Islet precursor cell (in vitro differentiated cells): Measurements from ENCODE around the gene SPINT1.

Experiments
- DNase-seq: peaks from one replicate; pipeline ENCODE4 v3.0.0-alpha.2; 2018

Gene SPINT1

DNA sequence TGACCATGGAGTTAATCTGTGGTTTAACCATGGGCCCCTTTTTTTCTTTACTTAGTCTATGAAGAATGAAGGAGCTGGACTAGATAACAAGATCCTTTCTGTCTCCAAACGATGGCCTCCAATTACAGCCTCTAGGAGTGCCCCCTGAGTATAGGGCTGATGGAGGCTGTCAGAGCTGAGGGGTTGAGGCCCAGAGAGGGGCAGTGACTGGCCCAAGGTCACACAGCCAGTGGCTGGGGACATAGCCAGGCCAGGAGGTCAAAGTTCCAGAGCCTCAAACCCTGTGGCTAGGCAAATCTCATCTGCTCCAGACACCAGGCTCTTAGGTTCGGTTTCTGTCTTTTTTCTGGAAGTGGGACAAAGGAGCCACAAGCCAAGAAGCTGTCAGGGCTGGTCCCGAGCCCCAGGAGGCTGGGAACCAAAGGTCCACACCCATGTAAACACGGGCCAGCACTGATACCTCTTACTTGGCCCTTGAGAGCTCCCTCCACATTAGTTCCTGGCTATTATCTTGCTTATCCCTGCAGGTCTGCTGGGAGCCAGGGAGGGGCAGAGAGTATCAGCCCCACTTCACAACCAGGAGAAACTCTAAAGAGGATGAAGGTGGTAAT lies 19.9 kb downstream of the SPINT1 start:
- no peak for DNase-seq

GRCh38 chr15:40867199-40867598 lies 23.4 kb downstream of the SPINT1 start:
- DNase-seq: no peak

DNA sequence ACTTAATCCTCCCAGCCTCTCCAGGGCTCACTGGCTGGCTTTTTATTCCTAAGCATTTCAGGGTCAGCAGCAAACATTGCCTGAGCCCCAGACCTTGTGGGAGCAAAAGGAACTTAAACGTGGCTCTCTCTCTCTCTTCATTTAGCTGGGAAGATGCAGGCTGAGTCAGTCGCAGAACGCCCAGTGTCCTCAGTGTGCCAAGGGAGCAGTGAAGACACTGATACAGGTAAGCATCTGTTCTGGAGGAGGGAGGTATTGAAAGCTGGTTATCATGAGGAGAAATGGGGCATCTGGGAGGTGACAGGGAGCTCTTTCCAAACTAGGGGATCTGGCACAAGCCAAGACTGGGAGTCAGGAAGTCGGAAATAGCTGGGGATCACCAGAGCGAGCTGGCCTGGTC lies 25.8 kb downstream of the SPINT1 start:
- DNase-seq: no peak

DNA sequence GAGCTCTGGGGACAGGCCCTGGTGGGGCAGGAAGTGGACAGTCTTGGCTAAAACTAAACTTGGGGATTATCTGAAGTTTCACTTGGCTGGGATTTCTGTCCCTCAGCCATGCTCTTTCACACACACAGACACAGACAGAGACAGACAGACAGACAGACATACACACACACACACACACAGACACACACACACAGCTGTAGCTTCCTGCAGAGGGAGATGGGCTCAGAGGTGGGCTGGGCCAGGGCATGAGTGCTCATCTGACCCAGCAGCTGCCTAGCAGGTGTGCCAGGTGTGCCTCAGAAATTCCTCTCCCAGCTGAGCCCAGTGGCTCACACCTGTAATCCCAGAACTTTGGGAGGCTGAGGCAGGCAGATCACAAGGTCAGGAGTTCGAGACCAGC lies 26.9 kb downstream of the SPINT1 start:
- DNase-seq: no peak

DNA sequence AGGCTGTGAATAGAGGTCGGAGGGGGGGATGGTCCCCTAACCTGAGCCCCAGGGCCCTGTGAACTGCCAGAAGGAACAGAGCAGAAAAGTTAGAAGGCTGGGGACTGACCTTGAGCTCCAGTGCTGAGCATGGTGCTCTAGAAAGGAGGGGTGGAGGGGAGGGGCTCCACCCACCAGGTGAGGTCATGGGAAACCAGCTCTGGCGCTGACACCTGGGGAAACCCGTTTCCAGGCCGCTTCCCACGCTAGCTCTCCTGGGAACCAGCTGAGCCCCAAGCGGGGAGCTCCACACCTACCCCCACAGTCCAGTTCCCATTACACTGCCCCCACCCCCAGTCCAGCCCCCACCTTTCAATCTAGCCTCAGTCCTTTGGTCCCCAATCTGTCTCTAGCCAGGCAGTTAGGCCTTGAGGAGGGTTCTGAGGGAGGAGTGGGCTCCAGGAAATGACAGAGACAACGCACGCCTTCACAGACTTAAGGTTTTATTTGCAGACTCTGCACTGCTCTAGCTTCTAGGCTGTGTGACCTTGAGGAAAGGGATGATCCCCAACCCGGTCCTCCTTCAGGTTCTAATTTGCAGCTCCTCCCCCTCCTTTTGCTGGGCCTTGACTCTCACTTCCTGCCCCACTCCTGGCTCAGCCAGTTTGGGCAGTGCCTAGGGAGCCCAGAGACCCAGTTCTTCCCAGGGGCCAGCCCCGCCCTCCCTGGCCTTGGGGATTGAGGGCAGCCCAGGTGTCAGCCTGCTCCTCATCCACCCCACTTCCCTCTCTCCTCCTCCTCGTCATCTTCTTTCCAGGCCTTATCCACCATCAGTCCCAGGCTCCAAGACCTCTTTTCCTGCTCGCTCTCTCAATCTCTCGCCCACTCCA lies 28.1 kb downstream of the SPINT1 start:
- DNase-seq: peak; percentile 88

DNA sequence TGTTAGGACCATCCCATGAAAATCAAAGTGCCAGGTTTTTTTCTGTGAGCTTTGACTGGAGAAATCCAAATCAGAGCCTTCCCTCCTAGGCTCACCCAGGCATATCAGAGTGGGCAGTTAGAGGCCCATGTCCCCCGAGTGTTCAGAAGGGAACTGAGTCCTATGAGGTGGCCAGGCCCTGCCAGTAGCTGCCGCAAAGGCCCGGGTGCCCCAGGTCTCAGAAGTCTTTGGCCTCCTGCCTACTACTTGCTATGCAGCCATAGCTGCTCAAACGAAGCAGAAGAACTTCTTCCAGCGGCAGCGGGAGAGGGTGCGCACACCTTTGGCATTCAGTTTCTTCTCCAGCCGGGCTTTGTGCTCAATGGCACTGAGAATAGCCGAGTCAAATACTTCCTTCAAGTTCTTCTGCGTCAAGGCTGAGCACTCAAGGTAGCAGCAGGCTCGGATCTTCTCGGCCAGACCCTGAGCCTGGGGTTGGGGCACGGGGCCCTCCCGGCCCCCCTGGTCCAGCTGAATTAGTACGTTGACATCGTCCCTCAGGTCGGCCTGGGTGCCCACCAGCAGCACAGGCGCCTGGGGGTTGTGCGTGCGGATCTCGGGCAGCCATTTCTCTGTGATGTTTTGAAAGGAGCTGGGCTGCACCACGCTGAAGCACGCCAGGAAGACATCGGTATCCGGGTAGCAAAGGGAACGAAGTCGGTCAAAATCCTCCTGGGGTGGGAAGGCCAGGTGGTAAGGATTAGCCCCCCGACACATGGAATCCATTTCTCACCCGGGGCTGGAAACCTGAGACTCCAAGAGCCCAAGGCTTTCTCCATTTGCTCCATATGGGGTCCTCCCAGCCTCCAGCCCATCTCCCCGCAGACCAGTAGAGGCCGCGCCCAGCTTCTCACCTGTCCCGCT lies 29.2 kb downstream of the SPINT1 start:
- DNase-seq: no peak

DNA sequence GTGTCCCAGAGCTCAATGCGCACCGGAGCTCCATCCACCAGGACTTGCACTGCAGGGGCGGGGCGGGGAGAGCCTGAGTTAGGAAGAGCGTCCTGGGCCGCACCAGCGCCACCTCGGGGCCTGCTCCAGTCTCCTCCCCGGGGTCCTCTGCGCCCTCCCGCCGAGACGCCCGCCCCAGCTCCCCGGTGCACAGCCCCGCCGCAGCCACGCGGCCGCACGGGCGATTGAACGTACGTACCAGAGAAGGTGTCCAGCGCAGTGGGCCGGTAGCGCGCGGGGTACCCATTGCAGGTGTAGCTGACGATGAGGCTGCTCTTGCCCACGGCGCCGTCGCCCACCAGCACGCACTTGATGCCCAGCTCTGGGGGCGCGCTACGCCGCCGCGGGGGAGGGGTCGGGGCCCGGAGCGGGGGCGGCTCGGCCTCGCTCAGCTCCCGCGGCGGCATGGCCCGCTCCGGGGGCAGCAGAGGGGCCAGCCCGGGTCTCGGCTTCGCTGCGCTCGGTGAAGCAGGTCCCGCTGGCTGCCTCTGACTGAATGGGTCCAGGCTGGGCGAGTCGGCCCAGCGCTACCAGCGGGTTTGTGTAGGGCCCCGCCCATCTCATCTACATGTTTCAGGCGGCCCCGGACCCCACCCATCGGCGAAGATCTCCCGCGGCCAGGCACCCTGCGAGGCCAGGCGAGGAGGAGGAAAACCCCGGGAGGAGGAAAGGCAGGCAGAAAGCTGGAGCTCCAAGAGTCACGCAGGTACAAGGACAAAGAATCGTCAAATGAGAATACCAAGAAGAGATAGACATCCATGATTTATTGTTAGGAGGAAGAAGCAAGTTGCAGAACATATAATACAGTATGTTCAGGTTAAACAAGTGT lies 30.1 kb downstream of the SPINT1 start, which contains the start of gene RHOV:
RHOV (minus strand) TSS at position 541 of the 868 bp plus-strand sequence; CDS start at position 446, 95 bp downstream.
- peak; percentile 94 for DNase-seq

GRCh38 chr15:40875991-40876730 lies 32.3 kb downstream of the SPINT1 start:
- no peak for DNase-seq

GRCh38 chr15:40877694-40878093 lies 33.8 kb downstream of the SPINT1 start:
- no peak for DNase-seq

DNA sequence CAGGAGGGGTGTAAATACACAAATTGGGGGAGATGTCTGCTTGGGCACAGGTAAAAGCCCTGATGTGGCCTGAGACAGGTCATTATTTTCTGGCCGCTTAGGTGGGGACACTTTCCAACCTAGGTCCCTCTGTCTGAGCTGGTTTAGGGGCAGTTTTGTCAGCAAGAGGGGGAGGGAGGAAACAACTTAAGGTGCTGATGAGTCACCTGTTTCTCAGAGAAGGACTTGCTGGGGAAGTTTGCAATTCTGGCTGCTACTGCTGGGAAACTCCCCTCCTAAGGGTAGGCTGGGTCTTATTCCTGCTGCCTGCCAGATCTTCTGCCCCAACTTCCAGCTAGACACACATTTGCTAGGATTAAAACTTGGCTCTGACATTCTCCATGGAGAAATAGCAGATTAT lies 34.9 kb downstream of the SPINT1 start:
- DNase-seq: peak; percentile 80

DNA sequence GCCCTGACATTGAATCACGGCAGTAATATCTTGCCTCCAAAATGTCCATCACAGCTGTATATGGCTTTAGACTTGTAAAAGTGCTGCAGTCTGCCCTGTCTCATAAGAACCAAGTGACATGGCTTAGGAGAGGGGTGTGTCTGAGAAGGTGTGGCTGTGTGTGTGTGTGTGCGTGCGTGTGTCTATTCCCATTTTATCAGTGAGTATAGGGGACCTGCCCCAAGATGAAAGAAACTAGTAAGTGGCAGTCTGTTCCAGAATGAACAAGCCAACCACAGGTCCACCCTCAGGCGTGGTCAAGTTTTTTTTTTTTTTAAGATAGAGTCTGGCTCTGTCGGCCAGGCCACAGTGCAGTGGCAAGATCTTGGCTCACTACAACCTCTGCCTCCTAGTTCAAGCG lies 35.8 kb downstream of the SPINT1 start:
- DNase-seq: no peak

- no peak for DNase-seq
Observed at GRCh38 chr15:40881351-40881750, 37.5 kb downstream of the SPINT1 start.

DNA sequence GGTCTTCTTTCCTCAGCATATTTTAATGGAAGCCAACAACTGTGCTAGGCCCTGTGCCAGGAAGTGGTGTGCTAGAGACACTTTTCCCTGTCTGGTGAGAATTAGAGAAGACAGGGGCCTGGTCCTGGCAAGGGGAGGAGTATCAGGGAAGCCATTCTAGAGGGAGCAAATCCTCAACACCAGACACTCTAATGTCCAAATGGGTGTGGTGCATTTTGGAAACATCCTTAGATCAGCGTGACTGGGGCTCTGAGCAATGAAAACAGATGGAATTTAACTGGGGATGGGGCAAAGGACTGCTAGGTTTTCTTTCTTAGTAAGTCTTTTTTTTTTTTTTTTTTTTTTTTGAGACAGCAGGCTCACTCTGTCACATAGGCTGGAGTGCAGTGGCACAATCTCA lies 42.7 kb downstream of the SPINT1 start:
- no peak for DNase-seq

DNA sequence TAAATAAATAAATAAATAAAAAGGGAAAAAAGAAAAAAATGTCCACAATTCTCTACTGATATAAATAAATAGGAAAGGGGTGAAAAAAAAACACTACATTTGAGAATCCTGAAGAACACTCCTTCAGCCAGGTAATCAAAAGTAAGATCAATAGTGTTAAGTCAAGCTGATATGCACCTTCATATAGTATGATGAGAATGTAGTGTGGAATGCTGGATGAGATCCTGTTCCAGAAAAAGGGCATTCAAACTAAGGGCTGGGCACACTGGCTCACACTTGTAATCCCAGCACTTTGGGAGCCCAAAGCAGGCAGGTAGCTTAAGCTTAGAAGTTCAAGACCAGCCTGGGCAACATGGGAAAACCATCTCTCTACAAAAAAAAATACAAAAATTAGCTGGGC lies 45.3 kb downstream of the SPINT1 start:
- DNase-seq: no peak

- DNase-seq: no peak
Observed at GRCh38 chr15:40891138-40891537, 47.3 kb downstream of the SPINT1 start.

- no peak for DNase-seq
Observed at GRCh38 chr15:40891810-40892446, 48.1 kb downstream of the SPINT1 start.

DNA sequence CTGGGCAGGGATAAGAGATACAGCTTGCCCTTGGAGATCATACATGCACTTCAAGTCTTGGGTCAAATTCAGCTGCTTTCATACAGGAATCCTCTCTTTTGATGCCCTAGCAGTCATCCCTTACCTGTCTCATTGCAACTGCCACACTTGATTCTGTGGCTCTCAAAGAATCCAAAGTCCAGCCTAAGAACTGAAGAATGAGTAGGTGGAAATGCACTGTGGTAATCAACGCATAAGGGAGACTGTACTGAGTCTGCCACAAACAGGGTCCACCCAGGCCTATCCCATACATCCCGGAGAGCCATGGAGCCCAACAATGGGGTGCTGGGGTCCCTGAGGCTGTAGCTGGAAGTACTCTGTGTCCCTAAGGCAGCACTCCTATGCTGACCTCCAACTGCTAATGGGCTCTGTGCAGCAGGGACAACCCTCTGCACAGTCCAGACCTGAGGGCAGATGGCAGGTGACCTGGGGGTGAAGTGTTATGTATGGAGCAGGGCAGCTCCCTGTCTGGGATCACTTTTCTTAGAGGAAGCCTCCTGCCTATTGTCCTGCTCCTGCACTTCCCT lies 48.7 kb downstream of the SPINT1 start:
- no peak for DNase-seq

- DNase-seq: no peak
Observed at GRCh38 chr15:40893019-40893670, 49.3 kb downstream of the SPINT1 start.

GRCh38 chr15:40893733-40894680 lies 50.2 kb downstream of the SPINT1 start, which contains the start of gene VPS18:
Gene VPS18 (plus strand): TSS chr15:40894450. CDS start chr15:40894769, 319 bp downstream.
- DNase-seq: peak; percentile 99
